Lower lobe of right lung (tissue), 2 donors: ENCODE data around the gene FXR2. TPM values are rescaled to one million over a fixed set of nuclear protein-coding genes. Genes with fewer than 3 reads are reported as not detected.

Experiments
- ATAC-seq, 2 donors: fragments of 200-7000 bp; cut with Tn5 transposase; one replicate each; pipeline ENCODE4 v1.9.1; 2020 to 2022; ENCODE audit warnings: mild to moderate bottlenecking in 2 of 2, moderate library complexity in 2 of 2
- DNase-seq: peaks from one replicate; pipeline ENCODE4 v3.0.0-alpha.2; 2020
- H3K27ac ChIP-seq: fragments of 200-600 bp; one replicate; pipeline ENCODE4 v1.8.0; 2022
- H3K27me3 ChIP-seq: fragments of 200-600 bp; one replicate; pipeline ENCODE4 v1.8.0; 2022; ENCODE audit warnings: low read depth
- H3K36me3 ChIP-seq: fragments of 200-600 bp; one replicate; pipeline ENCODE4 v1.8.0; 2022; ENCODE audit warnings: mild to moderate bottlenecking
- H3K4me1 ChIP-seq: fragments of 200-600 bp; one replicate; pipeline ENCODE4 v1.8.0; 2022
- H3K4me3 ChIP-seq: fragments of 200-600 bp; one replicate; pipeline ENCODE4 v1.8.0; 2022; ENCODE audit warnings: mild to moderate bottlenecking
- H3K9me3 ChIP-seq: fragments of 200-600 bp; one replicate; pipeline ENCODE4 v1.8.0; 2022
- CTCF ChIP-seq: fragments of 200-600 bp; IDR thresholded peaks from one replicate; pipeline ENCODE4 v1.8.0; 2022; ENCODE audit warnings: antibody characterized with exemption, mild to moderate bottlenecking
- intact Hi-C: fragments of 100-400 bp; cut with DNase I; formaldehyde crosslinking; loops from one replicate; pipeline ENCODE4 v1.11.0; 2022
- total RNA-seq: library from RNA; stranded (reverse); fragmentation: NEBNext Ultra II Directional; extraction: Animal tissue kit (Norgen Biotek cat#: 25700); gene quantifications from one replicate; pipeline ENCODE4 v1.2.1, GENCODE V29; 2021
- donor health status: DM: no; HTN: yes; CAD: no; lungs with severe emphysema.

The FXR2 gene
- total RNA-seq, 1 donor from 2014 or later, result 36.0 TPM

- H3K27me3 ChIP-seq, result no peaks in the 10 kb centered on the region
- peak overlapping the region; percentile 75 for H3K27ac ChIP-seq
- peaks cover 39% of the 10 kb centered on the region for H3K4me1 ChIP-seq
- H3K9me3 ChIP-seq, result no peaks in the 10 kb centered on the region
- TF ChIP-seq CTCF, result no peak
- H3K4me3 ChIP-seq, result no peak overlapping the region
- peaks cover 8% of the 10 kb centered on the region for H3K36me3 ChIP-seq
- DNase-seq (no peak), ATAC-seq (peak; percentile 25 to 54)
- intact Hi-C loops, result no loop called here
These were observed 62.1 kb downstream of the FXR2 start for GRCh38 chr17:7552621-7553051.

GRCh38 chr17:7551396-7551795, 63.3 kb downstream of the FXR2 start:
- intact Hi-C loops, result no loop called here
- no peaks in the 10 kb centered on the region for H3K9me3 ChIP-seq
- TF ChIP-seq CTCF, result no peak
- no peak overlapping the region for H3K4me3 ChIP-seq
- peaks cover 27% of the 10 kb centered on the region for H3K4me1 ChIP-seq
- peaks cover 8% of the 10 kb centered on the region for H3K36me3 ChIP-seq
- peak overlapping the region; percentile 49 for H3K27ac ChIP-seq
- H3K27me3 ChIP-seq, result no peaks in the 10 kb centered on the region
- ATAC-seq (no peak), DNase-seq (no peak)

- ATAC-seq, result no peak
- TF ChIP-seq CTCF, result no peak
- Histone ChIP-seq H3K4me1 (peaks cover 27% of the 10 kb centered on the region), H3K27me3 (no peaks in the 10 kb centered on the region), H3K36me3 (peaks cover 8% of the 10 kb centered on the region), H3K27ac (no peak overlapping the region), H3K4me3 (peak overlapping the region; percentile 83), H3K9me3 (no peaks in the 10 kb centered on the region)
- intact Hi-C loops, result no loop called here
- no peak for DNase-seq
These were observed 64.4 kb downstream of the FXR2 start for GRCh38 chr17:7550344-7550743.

- DNase-seq (peak; percentile 75), ATAC-seq (peak; percentile 74 to 79)
- intact Hi-C loops, result no loop called here
- TF ChIP-seq CTCF, result peak; percentile 0
- H3K4me1 ChIP-seq, result peaks cover 27% of the 10 kb centered on the region
- peaks cover 8% of the 10 kb centered on the region for H3K36me3 ChIP-seq
- H3K27me3 ChIP-seq, result no peaks in the 10 kb centered on the region
- H3K27ac ChIP-seq, result peak overlapping the region; percentile 92
- H3K4me3 ChIP-seq, result peak overlapping the region; percentile 83
- no peaks in the 10 kb centered on the region for H3K9me3 ChIP-seq
These were observed 65.2 kb downstream of the FXR2 start for GRCh38 chr17:7549401-7550055.

- intact Hi-C loops, result no loop called here
- H3K36me3 ChIP-seq, result peaks cover 8% of the 10 kb centered on the region
- TF ChIP-seq CTCF, result peak; percentile 19
- H3K4me1 ChIP-seq, result peaks cover 27% of the 10 kb centered on the region
- H3K4me3 ChIP-seq, result peak within 1 kb of the TSS; percentile 83
- no peaks in the 10 kb centered on the region for H3K27me3 ChIP-seq
- H3K9me3 ChIP-seq, result no peaks in the 10 kb centered on the region
- H3K27ac ChIP-seq, result peak within 1 kb of the TSS; percentile 92
- peak; percentile 82 to 87 for ATAC-seq
- peak; percentile 84 for DNase-seq
These were observed 65.9 kb downstream of the FXR2 start, which contains the start of gene TNFSF12 for GRCh38 chr17:7548585-7549400. TNFSF12 (plus strand) TSS chr17:7549058; CDS start chr17:7549154, 96 bp downstream.
